HepG2 (cell line): Measurements from ENCODE around the gene ZNF816. TPM values are rescaled to one million over a fixed set of nuclear protein-coding genes. Genes with fewer than 3 reads are reported as not detected.

Source experiments
- ASH2L ChIP-seq: fragments of 300-600, 200-600 bp; sonication (generic); IDR thresholded peaks from 2 replicates; pipeline ENCODE4 v1.7.0; 2017; ENCODE audit warnings: low read depth, mild to moderate bottlenecking, moderate library complexity, mixed read lengths, low read length; ENCODE audit not compliant: insufficient read length
- ATF7-NPFF ChIP-seq: sonication (generic); formaldehyde crosslinking; IDR thresholded peaks from 2 replicates; pipeline ENCODE4 v1.8.1; 2023; ENCODE audit warnings: mild to moderate bottlenecking, low read depth, missing genetic modification reagents, moderate library complexity
- CHD2 ChIP-seq: IDR thresholded peaks from 2 replicates; pipeline ENCODE4 v1.6.1; 2011; ENCODE audit warnings: low read depth, low read length, improper control_type of control experiment
- CREB1 ChIP-seq, 2 experiments: fragments of 450-650 bp in 1 of 2; IDR thresholded peaks; 2 replicates each; pipeline ENCODE4 v1.6.1; 2016 to 2017; ENCODE audit warnings: control low read depth in 1 of 2, mild to moderate bottlenecking in 1 of 2, missing compliant biosample characterization in 1 of 2, missing genetic modification characterization in 1 of 2
- HDAC1 ChIP-seq: sonication (generic); formaldehyde crosslinking; IDR thresholded peaks from 2 replicates; pipeline ENCODE4 v1.5.1; 2020; ENCODE audit warnings: mild to moderate bottlenecking, missing genetic modification reagents
- ISX ChIP-seq: sonication (generic); formaldehyde crosslinking; conservative IDR thresholded peaks from 2 replicates; pipeline ENCODE4 v1.5.0; 2020; ENCODE audit warnings: missing genetic modification reagents
- JDP2 ChIP-seq: sonication (generic); formaldehyde crosslinking; IDR thresholded peaks from 2 replicates; pipeline ENCODE4 v1.8.1; 2022; ENCODE audit warnings: missing genetic modification reagents, borderline replicate concordance
- KAT8 ChIP-seq: IDR thresholded peaks from 2 replicates; pipeline ENCODE4 v1.6.1; 2016; ENCODE audit warnings: missing genetic modification reagents, missing compliant biosample characterization
- KDM5A ChIP-seq: fragments of 200-600 bp; sonication (generic); IDR thresholded peaks from 2 replicates; pipeline ENCODE4 v1.7.0; 2018; ENCODE audit warnings: antibody characterized with exemption, mild to moderate bottlenecking, low read length, borderline replicate concordance
- MEF2D ChIP-seq: sonication (generic); formaldehyde crosslinking; IDR thresholded peaks from 2 replicates; pipeline ENCODE4 v1.5.1; 2020; ENCODE audit warnings: mild to moderate bottlenecking, missing genetic modification reagents
- POLR2A ChIP-seq, 2 experiments: IDR thresholded peaks; 2 replicates each; pipeline ENCODE4 v1.6.1; 2011; ENCODE audit warnings: low read depth in 2 of 2, low read length in 2 of 2, mild to moderate bottlenecking in 1 of 2, moderate library complexity in 1 of 2; ENCODE audit not compliant: insufficient read depth in 1 of 2
- POLR2AphosphoS5 ChIP-seq: IDR thresholded peaks from 2 replicates; pipeline ENCODE4 v1.6.1; 2012; ENCODE audit warnings: low read depth, low read length
- RELA ChIP-seq: sonication (generic); formaldehyde crosslinking; IDR thresholded peaks from 2 replicates; pipeline ENCODE4 v1.4.0; 2020; ENCODE audit warnings: missing genetic modification reagents
- SALL1 ChIP-seq: sonication (generic); formaldehyde crosslinking; IDR thresholded peaks from 2 replicates; pipeline ENCODE4 v1.8.0; 2022; ENCODE audit warnings: mild to moderate bottlenecking, missing genetic modification reagents
- SIN3A ChIP-seq: IDR thresholded peaks from 2 replicates; pipeline ENCODE4 v1.6.1; 2011; ENCODE audit warnings: low read depth, mild to moderate bottlenecking, control low read depth, low read length, borderline replicate concordance
- SIN3B ChIP-seq: fragments of 150-350 bp; IDR thresholded peaks from 2 replicates; pipeline ENCODE4 v1.6.1; 2014; ENCODE audit warnings: low read length
- TGIF2 ChIP-seq: IDR thresholded peaks from 2 replicates; pipeline ENCODE4 v1.6.1; 2016; ENCODE audit warnings: control low read depth, missing compliant biosample characterization
- ZFX ChIP-seq: sonication (generic); formaldehyde crosslinking; IDR thresholded peaks from 2 replicates; pipeline ENCODE4 v1.4.0; 2020; ENCODE audit warnings: mild to moderate bottlenecking, low read depth, missing genetic modification reagents, moderate library complexity
- ZNF350 ChIP-seq: sonication (generic); formaldehyde crosslinking; IDR thresholded peaks from 2 replicates; pipeline ENCODE4 v1.4.0; 2020; ENCODE audit warnings: mild to moderate bottlenecking, low read depth, missing genetic modification reagents, borderline replicate concordance
- ZNF546 ChIP-seq: sonication (generic); formaldehyde crosslinking; conservative IDR thresholded peaks from 2 replicates; pipeline ENCODE4 v1.8.1; 2023; ENCODE audit warnings: mild to moderate bottlenecking, missing genetic modification reagents
- ZNF878 ChIP-seq: sonication (generic); formaldehyde crosslinking; IDR thresholded peaks from 2 replicates; pipeline ENCODE4 v1.8.1; 2023; ENCODE audit warnings: mild to moderate bottlenecking, missing genetic modification reagents, moderate library complexity
- ZSCAN21 ChIP-seq: sonication (generic); formaldehyde crosslinking; IDR thresholded peaks from 2 replicates; pipeline ENCODE4 v1.8.0; 2022; ENCODE audit warnings: mild to moderate bottlenecking, missing genetic modification reagents, moderate library complexity, borderline replicate concordance
- polyA plus RNA-seq, 8 experiments: library from polyadenylated mRNA; depleted of rRNA in 3 of 8; stranded (reverse) in 7 of 8; unstranded in 1 of 8; fragments of >200 nt; fragmentation: Illumina TruSeq in 4 of 8; extraction: Trizol in 4 of 8; gene quantifications; 2 replicates each; pipeline versions ENCODE4 v1.2.1 to v1.2.3, GENCODE V29; 2011 to 2016; ENCODE audit warnings: low read depth in 4 of 8, missing spikeins in 1 of 8, mixed read lengths in 1 of 8; ENCODE audit not compliant: insufficient read depth in 1 of 8
- total RNA-seq, 5 experiments: library from RNA; depleted of rRNA; stranded (reverse); fragments of >200 nt; fragmentation: Illumina TruSeq; extraction: Trizol; gene quantifications; 2 replicates each; pipeline ENCODE4 v1.2.3, GENCODE V29; 2016; ENCODE audit warnings: low read depth in 1 of 5
- TF ChIP-seq, protein P1 (sequence below): sonication (generic); formaldehyde crosslinking; conservative IDR thresholded peaks from 2 replicates; pipeline ENCODE4 v1.4.0; 2020; ENCODE audit warnings: missing genetic modification reagents
- TF ChIP-seq, protein P2 (sequence below): sonication (generic); formaldehyde crosslinking; IDR thresholded peaks from 2 replicates; pipeline ENCODE4 v1.4.0; 2020; ENCODE audit warnings: missing genetic modification reagents, borderline replicate concordance
- TF ChIP-seq, protein P3 (sequence below): IDR thresholded peaks from 2 replicates; pipeline ENCODE4 v1.6.1; 2016; ENCODE audit warnings: missing genetic modification reagents, missing compliant biosample characterization

The ZNF816 gene
- total and polyA plus RNA-seq, 2 of the 13 experiments (the other 11 are each of a cell fraction or from before 2014, with no cell fraction given) = 5.2 to 14.1 TPM

DNA sequence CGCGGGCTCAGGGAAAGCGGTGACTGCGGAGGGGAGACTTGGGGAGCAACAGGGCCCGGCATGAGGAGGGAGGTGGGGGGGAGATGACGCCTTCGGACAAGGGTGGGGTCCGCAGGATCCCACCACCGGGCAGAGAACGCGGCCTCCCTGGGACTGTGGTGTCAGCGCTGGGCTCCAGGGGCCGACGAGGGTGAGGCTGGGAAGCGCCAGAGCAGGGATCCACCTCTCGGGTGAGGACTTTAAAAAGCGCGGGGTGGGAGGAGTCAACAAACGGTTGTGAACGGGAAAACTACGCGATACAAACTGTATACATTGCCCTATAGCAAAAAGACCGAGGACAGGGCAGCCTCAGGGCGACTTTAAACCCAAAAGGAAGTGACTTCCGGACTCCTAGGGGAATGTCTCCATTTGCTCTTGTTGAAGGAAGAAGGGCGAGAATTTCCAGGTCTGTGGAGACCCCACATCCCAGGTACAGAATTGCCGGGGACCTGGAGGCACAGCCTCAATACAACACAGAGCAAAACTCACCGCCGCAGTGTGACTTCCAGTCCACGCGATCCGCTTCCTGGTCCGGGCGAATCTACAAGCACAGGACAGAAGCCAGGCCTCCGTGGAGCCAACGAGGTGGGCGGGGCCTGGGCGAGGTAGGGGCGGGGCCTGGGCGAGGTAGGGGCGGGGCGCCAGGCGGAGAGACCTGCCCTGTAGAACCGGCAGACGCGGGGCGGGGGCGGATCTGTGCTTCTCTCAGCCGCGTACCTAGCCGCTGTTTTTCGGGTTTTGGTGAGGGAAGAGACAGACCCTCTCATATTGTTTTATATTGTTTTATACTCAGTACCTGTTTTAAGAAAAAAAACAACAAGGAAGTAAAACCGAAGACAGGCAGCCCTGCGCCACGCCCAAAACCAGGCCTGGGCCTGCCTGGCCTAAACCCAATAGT is 39.6 kb downstream of the ZNF816 start, which contains the start of gene ZNF888 (continued):
- TF ChIP-seq ZNF878 (CRISPR knock-in tag) (peak; percentile 77), KDM5A (0 out of 2 replicates have a peak, but pooled peaks have one; percentile 25), TGIF2 (CRISPR knock-in tag) (0 out of 2 replicates have a peak, but pooled peaks have one; percentile 66), SALL1 (CRISPR knock-in tag) (peak; percentile 39; the same call in 1 of the 2 replicates), SIN3A (peak; percentile 96; the same call in 1 of the 2 replicates), ASH2L (peak; percentile 55), RELA (CRISPR knock-in tag) (no peak), CHD2 (peak; percentile 70), ISX (0 out of 2 replicates have a peak, but pooled peaks have one; percentile 42), HDAC1 (peak; percentile 87), ATF7-NPFF (0 out of 2 replicates have a peak, but pooled peaks have one; percentile 15), SIN3B (peak; percentile 91), POLR2AphosphoS5 (peak; percentile 82), ZNF350 (CRISPR knock-in tag) (no peak), ZFX (CRISPR knock-in tag) (peak; percentile 87; the same call in 1 of the 2 replicates), JDP2 (CRISPR knock-in tag) (no peak), POLR2A (IDR thresholded peaks at IDR 0.05; ENCODE audit: insufficient read depth in 1 of 2, low read depth in 2 of 2, low read length in 2 of 2) (peak; percentile 72 to 83), CREB1 (IDR thresholded peaks at IDR 0.05) (no peak), CREB1 (CRISPR knock-in tag; IDR thresholded peaks at IDR 0.05) (0 out of 2 replicates have a peak, but pooled peaks have one; percentile 23), ZNF546 (CRISPR knock-in tag) (0 out of 2 replicates have a peak, but pooled peaks have one; percentile 29), ZSCAN21 (CRISPR knock-in tag) (0 out of 2 replicates have a peak, but pooled peaks have one; percentile 28), KAT8 (CRISPR knock-in tag) (peak; percentile 38; the same call in 1 of the 2 replicates), MEF2D (CRISPR knock-in tag) (0 out of 2 replicates have a peak, but pooled peaks have one; percentile 57)
- TF ChIP-seq, protein P1, sequence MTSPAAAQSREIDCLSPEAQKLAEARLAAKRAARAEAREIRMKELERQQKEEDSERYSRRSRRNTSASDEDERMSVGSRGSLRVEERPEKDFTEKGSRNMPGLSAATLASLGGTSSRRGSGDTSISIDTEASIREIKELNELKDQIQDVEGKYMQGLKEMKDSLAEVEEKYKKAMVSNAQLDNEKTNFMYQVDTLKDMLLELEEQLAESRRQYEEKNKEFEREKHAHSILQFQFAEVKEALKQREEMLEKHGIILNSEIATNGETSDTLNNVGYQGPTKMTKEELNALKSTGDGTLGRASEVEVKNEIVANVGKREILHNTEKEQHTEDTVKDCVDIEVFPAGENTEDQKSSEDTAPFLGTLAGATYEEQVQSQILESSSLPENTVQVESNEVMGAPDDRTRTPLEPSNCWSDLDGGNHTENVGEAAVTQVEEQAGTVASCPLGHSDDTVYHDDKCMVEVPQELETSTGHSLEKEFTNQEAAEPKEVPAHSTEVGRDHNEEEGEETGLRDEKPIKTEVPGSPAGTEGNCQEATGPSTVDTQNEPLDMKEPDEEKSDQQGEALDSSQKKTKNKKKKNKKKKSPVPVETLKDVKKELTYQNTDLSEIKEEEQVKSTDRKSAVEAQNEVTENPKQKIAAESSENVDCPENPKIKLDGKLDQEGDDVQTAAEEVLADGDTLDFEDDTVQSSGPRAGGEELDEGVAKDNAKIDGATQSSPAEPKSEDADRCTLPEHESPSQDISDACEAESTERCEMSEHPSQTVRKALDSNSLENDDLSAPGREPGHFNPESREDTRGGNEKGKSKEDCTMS (CRISPR knock-in tag) = no peak
- TF ChIP-seq, protein P2, sequence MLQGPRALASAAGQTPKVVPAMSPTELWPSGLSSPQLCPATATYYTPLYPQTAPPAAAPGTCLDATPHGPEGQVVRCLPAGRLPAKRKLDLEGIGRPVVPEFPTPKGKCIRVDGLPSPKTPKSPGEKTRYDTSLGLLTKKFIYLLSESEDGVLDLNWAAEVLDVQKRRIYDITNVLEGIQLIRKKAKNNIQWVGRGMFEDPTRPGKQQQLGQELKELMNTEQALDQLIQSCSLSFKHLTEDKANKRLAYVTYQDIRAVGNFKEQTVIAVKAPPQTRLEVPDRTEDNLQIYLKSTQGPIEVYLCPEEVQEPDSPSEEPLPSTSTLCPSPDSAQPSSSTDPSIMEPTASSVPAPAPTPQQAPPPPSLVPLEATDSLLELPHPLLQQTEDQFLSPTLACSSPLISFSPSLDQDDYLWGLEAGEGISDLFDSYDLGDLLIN (CRISPR knock-in tag) = no peak
- TF ChIP-seq, protein P3, sequence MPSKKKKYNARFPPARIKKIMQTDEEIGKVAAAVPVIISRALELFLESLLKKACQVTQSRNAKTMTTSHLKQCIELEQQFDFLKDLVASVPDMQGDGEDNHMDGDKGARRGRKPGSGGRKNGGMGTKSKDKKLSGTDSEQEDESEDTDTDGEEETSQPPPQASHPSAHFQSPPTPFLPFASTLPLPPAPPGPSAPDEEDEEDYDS (CRISPR knock-in tag) = peak; percentile 28; the same call in 1 of the 2 replicates
